ENCODE results near the gene F3. TPM values are rescaled to one million over a fixed set of nuclear protein-coding genes. Genes with fewer than 3 reads are reported as not detected.

F3 gene
- total RNA-seq (2021; ENCODE audit: unreplicated experiment) (58.5 TPM), Bru-seq, nascent RNA (percentile 94 among the genes with signal in this experiment), BruChase-seq, experiment 1, labeled RNA remaining after a 6-hour chase (percentile 90 among the genes with signal in this experiment), BruChase-seq, experiment 2, labeled RNA remaining after a 2-hour chase (percentile 85 among the genes with signal in this experiment)
- polyA plus RNA-seq (2012): 52.6 and 53.3 TPM in 2 replicates
- long read RNA-seq, transcript F3-201 (6 exons, 2,287 nt): major isoform, 62 of 101 reads
- long read RNA-seq, partial matches to known transcripts: 4 of 101 reads
- long read RNA-seq, other reads (novel, unspliced or antisense): 31 of 101 reads

DNA sequence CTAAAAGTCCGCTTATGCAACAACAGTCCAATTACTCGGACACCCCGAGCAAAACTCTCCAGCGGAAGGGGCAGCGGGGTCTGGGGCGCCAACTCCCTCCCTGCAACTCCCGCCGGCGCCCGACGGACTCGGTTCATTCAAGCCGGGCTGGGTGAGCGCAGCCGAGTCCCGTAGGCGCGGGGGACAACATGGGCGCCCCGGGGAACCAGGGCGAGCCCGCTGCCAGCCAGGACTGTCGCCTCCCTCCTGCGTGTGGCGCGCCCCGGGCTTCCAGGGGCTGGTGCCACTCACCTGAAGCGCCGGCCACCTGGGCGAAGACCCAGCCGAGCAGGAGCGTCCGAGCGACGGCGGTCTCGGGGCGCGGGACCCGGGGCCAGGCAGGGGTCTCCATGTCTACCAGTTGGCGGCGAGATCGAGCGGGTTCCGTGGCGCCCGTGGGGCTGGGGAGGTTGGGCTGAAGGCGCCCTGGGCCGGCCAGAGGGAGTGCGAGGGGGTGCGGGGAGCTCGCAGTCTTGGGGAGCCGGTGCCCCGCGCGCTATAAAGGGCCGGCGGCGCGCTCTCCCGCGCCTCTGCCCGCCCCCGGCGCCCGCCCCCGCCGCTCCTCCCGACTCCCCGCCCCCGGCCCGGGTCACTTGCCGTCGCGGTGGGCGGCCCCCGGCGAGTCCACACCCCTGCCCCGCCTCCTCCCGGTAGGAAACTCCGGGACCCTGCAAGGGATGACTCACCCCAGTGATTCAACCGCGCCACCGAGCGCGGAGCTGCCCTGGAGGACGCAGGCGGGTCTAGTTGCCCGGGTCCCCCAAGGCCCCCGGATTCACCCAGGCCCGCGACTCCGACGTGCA, at the start of gene F3:
Gene F3, minus strand, starts transcription at position 514 of the 842 bp plus-strand sequence. Its CDS starts 123 bp downstream, at position 391.
- intact Hi-C loops (cut with micrococcal nuclease): loop anchor here (5.0 kb wide), 2 partner anchors 56 to 261 kb away; no protein-coding TSS in a partner anchor
- ChIA-PET RAD21 (ENCODE audit: low non-redundant PET in 1 of 2, low total read pairs in 2 of 2, uncharacterized antibody in 2 of 2, unreplicated experiment in 2 of 2) (interaction anchor here (0.6 to 1.8 kb wide), 2 partner anchors 63 to 439 kb away, joined by 3 to 4 read pairs; no protein-coding TSS in a partner anchor), POLR2A (interaction anchor here (1.4 kb wide), 1 partner anchor 67 kb away, joined by 3 read pairs; no protein-coding TSS in a partner anchor), CTCF (interaction anchor here (1.0 to 1.2 kb wide), 2 partner anchors 27 to 313 kb away, joined by 3 to 4 read pairs; no protein-coding TSS in a partner anchor)
- Histone ChIP-seq H3K9me3 (ENCODE audit: control insufficient read depth in 1 of 2, insufficient read depth in 1 of 2, low read depth in 1 of 2, low read length in 2 of 2) (no peaks in the 10 kb centered on the region), H3K4me1 (ENCODE audit: control insufficient read depth in 1 of 2, insufficient read depth in 2 of 2, low read length in 2 of 2) (peaks cover 13 to 59% of the 10 kb centered on the region in 2 experiments; a peak in 3 of 4 replicates), H3K9me2 (ENCODE audit: insufficient read depth) (no peaks in the 10 kb centered on the region), H4K20me1 (ENCODE audit: insufficient read depth) (no peaks in the 10 kb centered on the region), H3K27me3 (ENCODE audit: insufficient read depth, low read length) (no peaks in the 10 kb centered on the region), H3K4me2 (ENCODE audit: low read length) (peak within 1 kb of the TSS; percentile 95), H3K27ac (ENCODE audit: low read depth, low read length) (peak within 1 kb of the TSS; percentile 84), H3K79me2 (ENCODE audit: insufficient read depth, low read length) (peaks cover 51% of the 10 kb centered on the region), H2AFZ (ENCODE audit: low read depth, low read length, poor library complexity, severe bottlenecking) (no peak within 1 kb of the TSS), H3K36me3 (ENCODE audit: control insufficient read depth in 1 of 2, insufficient read depth in 2 of 2, low read length in 2 of 2) (peaks cover 2 to 37% of the 10 kb centered on the region in 2 experiments; a peak in 1 of 4 replicates), H3K4me3 (replicated peaks in 1 of 2; ENCODE audit: low read depth in 1 of 2, low read length in 2 of 2) (peak within 1 kb of the TSS; percentile 76), H3K9ac (ENCODE audit: low read length) (peak within 1 kb of the TSS; percentile 83)
- peak; percentile 87 for ATAC-seq
- BruUV-seq (replicated peaks): no TSS peak
- DNase-seq (ENCODE audit: low read depth, low spot score): peak; percentile 70
- TF ChIP-seq, protein P1, sequence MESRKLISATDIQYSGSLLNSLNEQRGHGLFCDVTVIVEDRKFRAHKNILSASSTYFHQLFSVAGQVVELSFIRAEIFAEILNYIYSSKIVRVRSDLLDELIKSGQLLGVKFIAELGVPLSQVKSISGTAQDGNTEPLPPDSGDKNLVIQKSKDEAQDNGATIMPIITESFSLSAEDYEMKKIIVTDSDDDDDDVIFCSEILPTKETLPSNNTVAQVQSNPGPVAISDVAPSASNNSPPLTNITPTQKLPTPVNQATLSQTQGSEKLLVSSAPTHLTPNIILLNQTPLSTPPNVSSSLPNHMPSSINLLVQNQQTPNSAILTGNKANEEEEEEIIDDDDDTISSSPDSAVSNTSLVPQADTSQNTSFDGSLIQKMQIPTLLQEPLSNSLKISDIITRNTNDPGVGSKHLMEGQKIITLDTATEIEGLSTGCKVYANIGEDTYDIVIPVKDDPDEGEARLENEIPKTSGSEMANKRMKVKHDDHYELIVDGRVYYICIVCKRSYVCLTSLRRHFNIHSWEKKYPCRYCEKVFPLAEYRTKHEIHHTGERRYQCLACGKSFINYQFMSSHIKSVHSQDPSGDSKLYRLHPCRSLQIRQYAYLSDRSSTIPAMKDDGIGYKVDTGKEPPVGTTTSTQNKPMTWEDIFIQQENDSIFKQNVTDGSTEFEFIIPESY (IDR thresholded peaks at IDR 0.05; ENCODE audit: extremely low read depth, insufficient replicate concordance, low read length): peak; percentile 46
- peak; percentile 6 for TF ChIP-seq TCF7L2 (IDR thresholded peaks at IDR 0.05; ENCODE audit: borderline replicate concordance, extremely low read depth, insufficient read depth, insufficient read length)
- peak; percentile 94 for TF ChIP-seq POLR2AphosphoS5 (IDR thresholded peaks at IDR 0.05; ENCODE audit: low read depth, low read length)
- peak; percentile 8 for TF ChIP-seq YY1 (IDR thresholded peaks at IDR 0.05; ENCODE audit: extremely low read depth, insufficient replicate concordance, low read depth, low read length)
- TF ChIP-seq, protein P2, sequence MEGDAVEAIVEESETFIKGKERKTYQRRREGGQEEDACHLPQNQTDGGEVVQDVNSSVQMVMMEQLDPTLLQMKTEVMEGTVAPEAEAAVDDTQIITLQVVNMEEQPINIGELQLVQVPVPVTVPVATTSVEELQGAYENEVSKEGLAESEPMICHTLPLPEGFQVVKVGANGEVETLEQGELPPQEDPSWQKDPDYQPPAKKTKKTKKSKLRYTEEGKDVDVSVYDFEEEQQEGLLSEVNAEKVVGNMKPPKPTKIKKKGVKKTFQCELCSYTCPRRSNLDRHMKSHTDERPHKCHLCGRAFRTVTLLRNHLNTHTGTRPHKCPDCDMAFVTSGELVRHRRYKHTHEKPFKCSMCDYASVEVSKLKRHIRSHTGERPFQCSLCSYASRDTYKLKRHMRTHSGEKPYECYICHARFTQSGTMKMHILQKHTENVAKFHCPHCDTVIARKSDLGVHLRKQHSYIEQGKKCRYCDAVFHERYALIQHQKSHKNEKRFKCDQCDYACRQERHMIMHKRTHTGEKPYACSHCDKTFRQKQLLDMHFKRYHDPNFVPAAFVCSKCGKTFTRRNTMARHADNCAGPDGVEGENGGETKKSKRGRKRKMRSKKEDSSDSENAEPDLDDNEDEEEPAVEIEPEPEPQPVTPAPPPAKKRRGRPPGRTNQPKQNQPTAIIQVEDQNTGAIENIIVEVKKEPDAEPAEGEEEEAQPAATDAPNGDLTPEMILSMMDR (IDR thresholded peaks at IDR 0.05 in 2 of 3, conservative IDR thresholded peaks at IDR 0.05 in 1 of 3; ENCODE audit: borderline replicate concordance in 1 of 3, insufficient read depth in 1 of 3, low read depth in 2 of 3, low read length in 2 of 3): no peak
- TF ChIP-seq EGR1 (IDR thresholded peaks at IDR 0.05; ENCODE audit: low read depth): peak; percentile 70
- TF ChIP-seq EZH2phosphoT487 (IDR thresholded peaks at IDR 0.05; ENCODE audit: borderline replicate concordance): no peak
- no peak for TF ChIP-seq ZFX (IDR thresholded peaks at IDR 0.05)
- peak; percentile 50 for TF ChIP-seq SIN3A (IDR thresholded peaks at IDR 0.05; ENCODE audit: low read depth)
- peak; percentile 95 for TF ChIP-seq FOSL1 (IDR thresholded peaks at IDR 0.05; ENCODE audit: low read depth)
- TF ChIP-seq, protein P3, sequence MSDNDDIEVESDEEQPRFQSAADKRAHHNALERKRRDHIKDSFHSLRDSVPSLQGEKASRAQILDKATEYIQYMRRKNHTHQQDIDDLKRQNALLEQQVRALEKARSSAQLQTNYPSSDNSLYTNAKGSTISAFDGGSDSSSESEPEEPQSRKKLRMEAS (IDR thresholded peaks at IDR 0.05): peak; percentile 11; the same call in 1 of the 2 replicates
- no peak for TF ChIP-seq CBX3 (IDR thresholded peaks at IDR 0.05; ENCODE audit: low read depth)
- TF ChIP-seq ELF1 (IDR thresholded peaks at IDR 0.05; ENCODE audit: borderline replicate concordance, low read depth): no peak
- TF ChIP-seq ZNF274 (IDR thresholded peaks at IDR 0.05; ENCODE audit: low read depth, low read length): no peak
- peak; percentile 59 for TF ChIP-seq SP1 (IDR thresholded peaks at IDR 0.05; ENCODE audit: low read depth)
- TF ChIP-seq EZH2 (IDR thresholded peaks at IDR 0.05): no peak
- TF ChIP-seq RAD21 (IDR thresholded peaks at IDR 0.05; ENCODE audit: low read depth): no peak; the same call in 1 of the 2 replicates
- TF ChIP-seq, protein P4, sequence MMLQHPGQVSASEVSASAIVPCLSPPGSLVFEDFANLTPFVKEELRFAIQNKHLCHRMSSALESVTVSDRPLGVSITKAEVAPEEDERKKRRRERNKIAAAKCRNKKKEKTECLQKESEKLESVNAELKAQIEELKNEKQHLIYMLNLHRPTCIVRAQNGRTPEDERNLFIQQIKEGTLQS (IDR thresholded peaks at IDR 0.05): no peak
- TF ChIP-seq POLR2A (IDR thresholded peaks at IDR 0.05; ENCODE audit: borderline replicate concordance, extremely low read depth, insufficient read depth, insufficient read length): peak; percentile 78

Data from HCT116 (cell line).